ENCODE results near the gene APCDD1. TPM values are rescaled to one million over a fixed set of nuclear protein-coding genes. Genes with fewer than 3 reads are reported as not detected.

The APCDD1 gene
- total RNA-seq, 1 experiment from 2014 or later, result not detected

- no peak for TF ChIP-seq ZBTB33 (IDR thresholded peaks at IDR 0.05; ENCODE audit: extremely low read depth, insufficient replicate concordance, low read length)
- no peak for TF ChIP-seq EZH2phosphoT487 (IDR thresholded peaks at IDR 0.05; ENCODE audit: borderline replicate concordance)
- no peak for TF ChIP-seq EZH2 (IDR thresholded peaks at IDR 0.05)
- no peak for TF ChIP-seq ZNF274 (IDR thresholded peaks at IDR 0.05; ENCODE audit: low read depth, low read length)
- TF ChIP-seq SP1 (IDR thresholded peaks at IDR 0.05; ENCODE audit: low read depth), result no peak
- TF ChIP-seq CBX3 (IDR thresholded peaks at IDR 0.05; ENCODE audit: low read depth), result no peak
- TF ChIP-seq RAD21 (IDR thresholded peaks at IDR 0.05; ENCODE audit: low read depth), result no peak
- no peak for TF ChIP-seq MAX (IDR thresholded peaks at IDR 0.05)
- no peak for TF ChIP-seq JUND (IDR thresholded peaks at IDR 0.05)
- no peak for TF ChIP-seq SIN3A (IDR thresholded peaks at IDR 0.05; ENCODE audit: low read depth)
Measured at GRCh38 chr18:10443001-10443400, 11.4 kb upstream of the APCDD1 start (continued).

GRCh38 chr18:10444314-10445006 lies 10.0 kb upstream of the APCDD1 start:
- ATAC-seq (no peak), DNase-seq (ENCODE audit: low read depth, low spot score) (no peak)
- Histone ChIP-seq H3K4me2 (ENCODE audit: low read length) (no peak overlapping the region), H3K79me2 (ENCODE audit: insufficient read depth, low read length) (no peaks in the 10 kb centered on the region), H3K4me1 (ENCODE audit: control insufficient read depth in 1 of 2, insufficient read depth in 2 of 2, low read length in 2 of 2) (no peaks in the 10 kb centered on the region), H3K27ac (ENCODE audit: low read depth, low read length) (no peak overlapping the region), H3K27me3 (ENCODE audit: insufficient read depth, low read length) (peaks cover 60% of the 10 kb centered on the region), H2AFZ (ENCODE audit: low read depth, low read length, poor library complexity, severe bottlenecking) (no peak overlapping the region), H3K9me2 (ENCODE audit: insufficient read depth) (no peaks in the 10 kb centered on the region), H3K4me3 (replicated peaks in 1 of 2; ENCODE audit: low read depth in 1 of 2, low read length in 2 of 2) (no peak overlapping the region), H3K9me3 (ENCODE audit: control insufficient read depth in 1 of 2, insufficient read depth in 1 of 2, low read depth in 1 of 2, low read length in 2 of 2) (no peaks in the 10 kb centered on the region), H4K20me1 (ENCODE audit: insufficient read depth) (no peaks in the 10 kb centered on the region), H3K36me3 (ENCODE audit: control insufficient read depth in 1 of 2, insufficient read depth in 2 of 2, low read length in 2 of 2) (no peaks in the 10 kb centered on the region), H3K9ac (ENCODE audit: low read length) (no peak overlapping the region)
- ChIA-PET CTCF (no interaction called here), RAD21 (ENCODE audit: low non-redundant PET in 1 of 2, low total read pairs in 2 of 2, uncharacterized antibody in 2 of 2, unreplicated experiment in 2 of 2) (no interaction called here), POLR2A (no interaction called here)
- TF ChIP-seq EGR1 (IDR thresholded peaks at IDR 0.05; ENCODE audit: low read depth), result no peak
- TF ChIP-seq ZNF274 (IDR thresholded peaks at IDR 0.05; ENCODE audit: low read depth, low read length), result no peak
- TF ChIP-seq CBX3 (IDR thresholded peaks at IDR 0.05; ENCODE audit: low read depth), result no peak
- TF ChIP-seq POLR2A (IDR thresholded peaks at IDR 0.05; ENCODE audit: borderline replicate concordance, extremely low read depth, insufficient read depth, insufficient read length), result no peak
- no peak for TF ChIP-seq TCF7L2 (IDR thresholded peaks at IDR 0.05; ENCODE audit: borderline replicate concordance, extremely low read depth, insufficient read depth, insufficient read length)
- TF ChIP-seq POLR2AphosphoS5 (IDR thresholded peaks at IDR 0.05; ENCODE audit: low read depth, low read length), result no peak
- BruUV-seq (replicated peaks), result no TSS peak
- intact Hi-C loops (cut with micrococcal nuclease), result no loop called here
